Neural progenitor cell (in vitro differentiated cells): Measurements from ENCODE around the gene CPN2.

Experiments used
- CTCF ChIP-seq: fragments of 200-600 bp; sonication (generic); IDR thresholded peaks from 2 replicates; pipeline ENCODE4 v1.5.1; 2017; ENCODE audit warnings: antibody characterized with exemption, mild to moderate bottlenecking
- EZH2 ChIP-seq: fragments of 200-600 bp; sonication (generic); IDR thresholded peaks from 2 replicates; pipeline ENCODE4 v1.6.1; 2017; ENCODE audit warnings: antibody characterized with exemption, mild to moderate bottlenecking, moderate library complexity
- EZH2phosphoT487 ChIP-seq: fragments of 200-600 bp; sonication (generic); IDR thresholded peaks from 2 replicates; pipeline ENCODE4 v1.6.1; 2017; ENCODE audit warnings: antibody characterized with exemption

GRCh38 chr3:194324823-194325327, 26.3 kb downstream of the CPN2 start:
- no peak for TF ChIP-seq CTCF
- no peak for TF ChIP-seq EZH2phosphoT487
- TF ChIP-seq EZH2 = no peak
